ENCODE data around the gene PTGES2.
"Not testable (repeated sequence)": the region's sequence is repeated elsewhere in the genome, so short reads cannot be mapped to it uniquely, and the experiment has no call there.

PTGES2 gene

DNA sequence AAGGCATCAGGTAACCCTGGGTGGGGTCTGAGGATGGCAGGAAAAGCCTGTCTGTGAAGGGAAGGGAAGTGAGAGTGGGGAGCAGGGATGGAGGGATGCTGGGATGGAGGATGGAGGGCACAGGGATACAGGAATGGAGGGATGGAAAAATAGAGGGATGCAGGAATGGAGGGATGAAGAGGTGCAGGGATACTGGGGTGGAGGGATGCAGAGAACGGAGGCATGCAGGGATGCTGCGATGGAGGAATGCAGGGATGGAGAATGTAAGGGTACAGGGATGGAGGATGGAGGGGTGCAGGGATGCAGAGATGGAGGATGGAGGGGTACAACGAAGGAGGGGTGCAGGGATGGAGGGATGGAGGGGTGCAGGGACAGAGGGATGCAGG is 9.1 kb downstream of the PTGES2 start:
- Histone ChIP-seq H3K4me3 (ENCODE audit: low read depth in 1 of 2, low read length in 2 of 2) (no peak overlapping the region), H3K27me3 (ENCODE audit: control insufficient read depth in 1 of 2, insufficient read depth in 2 of 2, low read length in 2 of 2) (no peaks in the 10 kb centered on the region), H3K9me3 (ENCODE audit: control insufficient read depth in 1 of 2, low read length in 2 of 2) (no peaks in the 10 kb centered on the region), H3K27ac (ENCODE audit: low read depth, low read length) (no peak overlapping the region), H3K36me3 (ENCODE audit: control insufficient read depth in 1 of 2, insufficient read depth in 2 of 2, low read length in 2 of 2) (peaks cover 12 to 35% of the 10 kb centered on the region in 2 donors), H3K4me1 (ENCODE audit: control insufficient read depth in 1 of 2, insufficient read depth in 2 of 2, low read length in 2 of 2) (peaks cover 18 to 22% of the 10 kb centered on the region in 2 donors), H3K9ac (ENCODE audit: low read depth in 1 of 2, low read length in 2 of 2) (no peak overlapping the region)

DNA sequence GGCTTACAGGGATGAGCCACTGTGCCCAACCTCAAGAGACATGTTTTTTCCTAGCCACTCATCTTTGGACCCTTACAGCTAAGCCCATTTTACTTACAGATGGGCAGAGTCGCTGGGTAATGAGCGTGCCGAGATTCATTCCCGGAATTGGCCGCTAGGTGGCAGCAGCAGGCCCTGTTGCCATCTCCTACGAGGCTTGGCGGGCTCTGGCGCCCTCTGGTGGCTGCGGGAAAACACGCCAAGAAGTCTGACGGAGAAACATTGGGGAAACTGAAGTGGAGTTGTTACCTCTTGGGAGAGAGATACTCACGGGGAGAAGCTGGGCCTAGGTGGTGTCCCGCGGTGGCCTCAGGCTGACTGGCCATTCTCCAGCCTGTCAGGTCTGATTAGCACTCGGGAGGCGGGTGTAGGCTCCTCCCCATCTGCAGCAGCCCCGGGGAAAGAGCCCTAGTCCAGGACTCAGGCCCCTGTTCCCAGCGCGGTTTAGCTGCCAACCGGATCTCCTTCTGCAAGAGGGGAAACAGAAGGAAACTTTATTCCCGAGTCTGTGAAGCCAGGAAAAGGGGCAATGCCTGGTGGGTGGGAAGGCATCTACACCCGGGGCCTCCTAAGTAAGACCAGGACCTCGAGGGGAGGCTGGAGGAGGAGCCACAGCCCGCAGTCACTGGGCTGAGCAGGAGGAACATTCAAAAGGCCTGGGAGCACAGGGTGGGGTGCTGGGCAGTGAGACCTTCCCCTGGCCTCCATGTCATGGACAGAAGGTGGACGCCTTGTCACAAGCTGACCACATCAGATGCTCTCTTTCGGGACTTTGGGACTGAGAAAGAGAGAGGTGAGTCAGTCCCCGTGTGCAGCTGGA is 9.7 kb downstream of the PTGES2 start:
- no peaks in the 10 kb centered on the region for H3K27me3 ChIP-seq (ENCODE audit: control insufficient read depth in 1 of 2, insufficient read depth in 2 of 2, low read length in 2 of 2)
- H3K27ac ChIP-seq (ENCODE audit: low read depth, low read length): no peak overlapping the region
- H3K36me3 ChIP-seq (ENCODE audit: control insufficient read depth in 1 of 2, insufficient read depth in 2 of 2, low read length in 2 of 2): peaks cover 10 to 32% of the 10 kb centered on the region in 2 donors
- H3K4me3 ChIP-seq (ENCODE audit: low read depth in 1 of 2, low read length in 2 of 2): no peak overlapping the region
- peaks cover 18 to 23% of the 10 kb centered on the region in 2 donors for H3K4me1 ChIP-seq (ENCODE audit: control insufficient read depth in 1 of 2, insufficient read depth in 2 of 2, low read length in 2 of 2)
- no peaks in the 10 kb centered on the region for H3K9me3 ChIP-seq (ENCODE audit: control insufficient read depth in 1 of 2, low read length in 2 of 2)
- no peak overlapping the region for H3K9ac ChIP-seq (ENCODE audit: low read depth in 1 of 2, low read length in 2 of 2)

DNA sequence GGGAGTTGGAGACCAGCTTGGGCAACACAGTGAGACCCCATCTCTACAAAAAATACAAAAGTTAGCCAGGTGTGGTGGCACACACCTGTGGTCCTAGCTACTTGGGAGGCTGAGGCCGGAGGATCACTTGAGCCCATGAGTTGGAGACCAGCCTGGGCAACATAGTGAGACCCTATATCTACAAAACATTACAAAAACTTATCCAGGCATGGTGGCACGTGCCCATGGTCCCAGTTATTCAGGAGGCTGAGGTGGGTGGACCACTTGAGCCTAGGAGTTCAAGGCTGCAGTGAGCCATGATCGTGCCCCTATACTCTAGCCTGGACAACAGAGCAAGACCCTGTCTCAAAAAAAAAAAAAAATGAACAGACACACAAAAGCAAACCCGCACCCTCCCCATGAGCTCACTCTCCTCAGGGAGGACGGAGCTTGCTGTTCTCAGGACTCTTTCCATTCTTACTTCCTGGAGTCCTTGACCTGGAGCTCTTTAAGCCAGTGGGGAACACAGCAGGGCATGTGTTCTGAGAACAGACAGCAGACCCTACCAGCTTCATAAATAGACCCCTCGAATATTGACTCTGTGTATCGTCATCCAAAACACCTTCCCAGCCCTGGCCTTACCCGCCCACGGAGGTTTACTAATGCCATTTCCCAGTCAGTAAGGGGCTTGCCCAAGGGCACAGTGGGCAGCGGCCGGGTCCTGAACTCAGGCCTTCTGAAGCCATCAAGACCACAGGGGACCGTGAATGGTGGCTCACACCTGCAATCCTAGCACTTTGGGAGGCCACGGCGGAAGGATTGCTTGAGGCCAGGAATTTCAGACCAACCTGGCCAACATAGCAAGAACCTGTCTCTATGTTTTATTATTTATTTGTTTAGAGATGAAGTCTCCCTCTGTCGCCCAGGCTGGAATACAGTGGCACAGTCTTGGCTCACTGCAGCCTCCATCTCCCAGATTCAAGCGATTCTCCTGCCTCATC is 11.1 kb downstream of the PTGES2 start:
- Histone ChIP-seq H3K36me3 (ENCODE audit: control insufficient read depth in 1 of 2, insufficient read depth in 2 of 2, low read length in 2 of 2) (peaks cover 8 to 21% of the 10 kb centered on the region in 2 donors), H3K9me3 (ENCODE audit: control insufficient read depth in 1 of 2, low read length in 2 of 2) (no peaks in the 10 kb centered on the region), H3K27ac (ENCODE audit: low read depth, low read length) (peak overlapping the region; percentile 91), H3K9ac (ENCODE audit: low read depth in 1 of 2, low read length in 2 of 2) (peak overlapping the region; percentile 37 to 51), H3K27me3 (ENCODE audit: control insufficient read depth in 1 of 2, insufficient read depth in 2 of 2, low read length in 2 of 2) (no peaks in the 10 kb centered on the region), H3K4me1 (ENCODE audit: control insufficient read depth in 1 of 2, insufficient read depth in 2 of 2, low read length in 2 of 2) (peaks cover 18 to 23% of the 10 kb centered on the region in 2 donors), H3K4me3 (ENCODE audit: low read depth in 1 of 2, low read length in 2 of 2) (no peak overlapping the region)

DNA sequence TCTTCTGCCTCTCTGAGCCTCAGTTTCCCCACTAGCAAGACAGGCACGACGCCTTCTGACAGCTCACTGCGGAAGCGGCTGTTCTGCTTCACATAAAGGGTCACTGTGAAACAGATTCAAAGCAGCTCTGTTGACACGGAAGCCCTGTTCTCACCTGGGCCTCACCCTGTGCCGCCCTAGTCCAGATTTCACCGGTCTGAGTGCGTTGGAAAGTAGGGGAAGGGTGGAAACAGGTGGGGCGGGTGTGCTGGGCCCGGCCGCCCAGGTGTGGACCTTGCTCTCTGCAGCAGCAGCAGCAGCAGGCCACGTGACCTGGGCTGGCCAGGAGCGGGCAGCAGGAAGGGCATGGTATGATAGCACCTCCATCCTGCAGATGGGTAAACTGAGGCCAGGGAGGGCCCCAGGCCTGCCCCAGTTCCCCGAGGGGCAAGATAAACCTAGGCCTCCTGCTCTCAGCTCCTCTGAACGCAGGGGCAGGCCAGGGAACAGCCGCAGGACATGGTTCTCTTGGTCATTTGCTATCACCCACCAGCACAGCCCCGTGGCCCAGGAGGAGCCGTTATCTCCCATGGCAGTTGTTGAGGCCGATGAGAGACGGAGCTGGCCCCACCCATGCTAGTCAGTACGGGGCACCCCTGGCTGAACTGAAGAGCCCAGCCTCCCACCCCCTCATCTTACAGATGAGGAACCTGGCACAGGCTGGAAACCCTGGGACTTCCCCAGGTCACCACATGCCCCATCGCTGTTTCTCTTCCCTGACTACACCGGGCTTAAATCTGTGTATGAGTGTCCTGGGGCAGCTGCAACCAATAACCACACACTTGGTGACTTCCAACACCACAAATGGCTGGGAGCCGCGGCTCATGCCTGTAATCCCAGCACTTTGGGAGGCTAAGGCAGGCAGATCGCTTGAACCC is 12.1 kb downstream of the PTGES2 start:
- Histone ChIP-seq H3K9ac (ENCODE audit: low read depth in 1 of 2, low read length in 2 of 2) (peak overlapping the region; percentile 84 to 96), H3K27me3 (ENCODE audit: control insufficient read depth in 1 of 2, insufficient read depth in 2 of 2, low read length in 2 of 2) (no peaks in the 10 kb centered on the region), H3K36me3 (ENCODE audit: control insufficient read depth in 1 of 2, insufficient read depth in 2 of 2, low read length in 2 of 2) (peaks cover 0 to 13% of the 10 kb centered on the region in 2 donors), H3K9me3 (ENCODE audit: control insufficient read depth in 1 of 2, low read length in 2 of 2) (no peaks in the 10 kb centered on the region), H3K4me1 (ENCODE audit: control insufficient read depth in 1 of 2, insufficient read depth in 2 of 2, low read length in 2 of 2) (peaks cover 18 to 23% of the 10 kb centered on the region in 2 donors), H3K27ac (ENCODE audit: low read depth, low read length) (peak overlapping the region; percentile 91), H3K4me3 (ENCODE audit: low read depth in 1 of 2, low read length in 2 of 2) (peak overlapping the region; percentile 66 to 74)

DNA sequence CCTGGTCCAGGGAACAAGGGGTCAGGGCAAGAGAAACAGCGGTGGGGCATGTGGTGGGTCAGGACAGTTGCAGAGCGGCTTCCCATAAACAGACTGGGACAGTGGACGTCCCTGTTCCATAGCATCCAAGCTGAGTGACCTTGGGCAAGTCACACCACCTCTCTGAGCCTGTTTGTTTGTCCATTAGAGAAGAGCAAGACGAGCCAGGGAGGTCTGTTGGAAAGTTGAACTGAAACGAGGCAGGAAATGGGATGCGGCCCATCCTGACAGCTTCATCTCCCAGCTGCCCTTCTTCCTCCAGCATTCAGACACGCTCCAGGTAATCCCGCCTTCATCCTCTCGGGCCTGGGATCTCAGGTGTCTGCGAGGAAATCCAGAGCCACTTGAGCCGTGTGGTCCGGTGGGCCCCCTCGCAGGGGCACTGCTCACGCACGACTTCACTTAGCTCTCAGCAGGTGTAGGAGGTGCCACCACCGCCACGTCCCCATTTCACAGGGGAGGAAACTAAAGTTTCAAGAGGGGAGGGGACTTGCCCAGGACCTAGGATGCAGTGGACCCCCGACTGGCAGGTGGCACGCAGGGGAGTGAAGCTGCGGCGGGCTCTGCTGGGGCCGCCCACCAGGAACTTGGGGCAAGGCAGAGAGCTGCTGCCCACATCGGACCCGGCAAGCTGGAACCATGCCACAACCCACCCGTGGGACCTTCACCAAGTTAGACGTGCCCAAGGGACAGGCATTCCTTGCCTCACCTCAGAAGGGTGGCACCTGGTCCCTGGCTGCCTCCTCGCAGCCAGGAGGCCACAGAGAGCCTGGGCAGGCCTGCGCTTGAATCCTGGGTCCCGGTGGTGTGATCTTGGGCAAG is 13.0 kb downstream of the PTGES2 start:
- Histone ChIP-seq H3K36me3 (ENCODE audit: control insufficient read depth in 1 of 2, insufficient read depth in 2 of 2, low read length in 2 of 2) (peaks cover 0 to 9% of the 10 kb centered on the region in 2 donors), H3K4me1 (ENCODE audit: control insufficient read depth in 1 of 2, insufficient read depth in 2 of 2, low read length in 2 of 2) (peaks cover 19 to 26% of the 10 kb centered on the region in 2 donors), H3K4me3 (ENCODE audit: low read depth in 1 of 2, low read length in 2 of 2) (peak overlapping the region; percentile 66 to 74), H3K27me3 (ENCODE audit: control insufficient read depth in 1 of 2, insufficient read depth in 2 of 2, low read length in 2 of 2) (no peaks in the 10 kb centered on the region), H3K9ac (ENCODE audit: low read depth in 1 of 2, low read length in 2 of 2) (peak overlapping the region; percentile 84 to 96), H3K27ac (ENCODE audit: low read depth, low read length) (peak overlapping the region; percentile 91), H3K9me3 (ENCODE audit: control insufficient read depth in 1 of 2, low read length in 2 of 2) (no peaks in the 10 kb centered on the region)

DNA sequence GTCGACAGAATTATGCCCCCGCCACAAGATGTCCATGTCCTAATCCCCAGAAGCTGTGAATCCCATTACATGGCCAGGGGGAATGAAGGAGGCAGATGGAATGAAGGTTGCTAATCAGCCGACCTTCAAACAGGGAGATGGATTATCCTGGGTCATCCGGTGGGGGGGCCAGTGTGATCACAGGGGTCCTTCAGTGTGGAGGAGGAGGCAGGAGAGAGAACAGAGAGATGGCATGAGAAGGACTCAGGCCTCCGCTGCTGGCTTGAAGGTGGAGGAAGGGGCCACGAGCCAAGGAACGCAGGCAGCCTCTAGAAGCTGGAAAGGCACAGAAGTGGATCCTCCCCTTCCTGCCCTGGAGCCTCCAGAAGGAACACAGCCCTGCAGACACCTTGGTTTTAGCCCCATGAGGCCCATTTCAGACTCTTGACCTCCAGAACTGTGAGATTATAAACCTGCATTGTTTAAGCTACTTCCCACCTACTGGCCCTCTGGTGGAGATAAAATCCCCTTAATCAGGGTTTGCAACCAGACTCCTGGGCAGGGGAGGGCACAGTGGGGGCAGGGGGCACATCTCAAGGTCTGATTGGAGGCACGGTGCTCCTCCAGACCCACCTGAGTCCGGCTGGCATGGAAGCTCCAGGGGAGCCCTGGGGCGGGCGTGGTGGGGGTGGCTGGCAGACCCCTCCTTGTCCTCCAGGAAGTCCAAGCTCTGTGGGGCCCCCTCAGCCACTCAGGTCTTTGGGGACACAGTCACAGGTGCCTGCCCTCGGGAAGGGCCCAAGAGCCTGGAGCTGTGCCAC is 13.8 kb downstream of the PTGES2 start:
- H3K4me3 ChIP-seq (ENCODE audit: low read depth in 1 of 2, low read length in 2 of 2): peak overlapping the region; percentile 66 to 74
- no peaks in the 10 kb centered on the region for H3K27me3 ChIP-seq (ENCODE audit: control insufficient read depth in 1 of 2, insufficient read depth in 2 of 2, low read length in 2 of 2)
- H3K4me1 ChIP-seq (ENCODE audit: control insufficient read depth in 1 of 2, insufficient read depth in 2 of 2, low read length in 2 of 2): peaks cover 23 to 32% of the 10 kb centered on the region in 2 donors
- H3K9me3 ChIP-seq (ENCODE audit: control insufficient read depth in 1 of 2, low read length in 2 of 2): no peaks in the 10 kb centered on the region
- H3K36me3 ChIP-seq (ENCODE audit: control insufficient read depth in 1 of 2, insufficient read depth in 2 of 2, low read length in 2 of 2): peaks cover 0 to 11% of the 10 kb centered on the region in 2 donors
- peak overlapping the region; percentile 84 to 96 for H3K9ac ChIP-seq (ENCODE audit: low read depth in 1 of 2, low read length in 2 of 2)
- H3K27ac ChIP-seq (ENCODE audit: low read depth, low read length): peak overlapping the region; percentile 91

DNA sequence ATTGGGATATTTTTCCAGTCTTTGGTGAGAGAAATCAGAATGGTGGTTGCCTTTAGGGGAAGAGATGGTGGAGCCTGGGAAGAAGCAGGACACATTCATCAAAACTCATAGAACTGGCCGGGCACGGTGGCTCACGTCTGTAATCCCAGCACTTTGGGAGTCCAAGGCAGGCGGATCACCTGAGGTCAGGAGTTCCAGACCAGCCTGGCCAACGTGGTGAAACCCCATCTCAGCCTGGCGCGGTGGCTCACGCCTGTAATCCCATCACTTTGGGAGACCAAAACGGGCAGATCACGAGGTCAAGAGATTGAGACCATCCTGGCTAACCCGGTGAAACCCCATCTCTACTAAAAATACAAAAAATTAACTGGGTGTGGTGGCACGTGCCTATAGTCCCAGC is 15.8 kb downstream of the PTGES2 start:
- H3K36me3 ChIP-seq (ENCODE audit: control insufficient read depth in 1 of 2, insufficient read depth in 2 of 2, low read length in 2 of 2): peaks cover 12 to 30% of the 10 kb centered on the region in 2 donors
- not testable (repeated sequence) for H3K27ac ChIP-seq (ENCODE audit: low read depth, low read length); H3K9me3 ChIP-seq (ENCODE audit: control insufficient read depth in 1 of 2, low read length in 2 of 2); H3K27me3 ChIP-seq (ENCODE audit: control insufficient read depth in 1 of 2, insufficient read depth in 2 of 2, low read length in 2 of 2)
- H3K4me1 ChIP-seq (ENCODE audit: control insufficient read depth in 1 of 2, insufficient read depth in 2 of 2, low read length in 2 of 2): peaks cover 23 to 27% of the 10 kb centered on the region in 2 donors
- peak overlapping the region; percentile 18 to 28 for H3K9ac ChIP-seq (ENCODE audit: low read depth in 1 of 2, low read length in 2 of 2)
- peak overlapping the region in 1 of 2 donors; percentile 45 for H3K4me3 ChIP-seq (ENCODE audit: low read depth in 1 of 2, low read length in 2 of 2)

DNA sequence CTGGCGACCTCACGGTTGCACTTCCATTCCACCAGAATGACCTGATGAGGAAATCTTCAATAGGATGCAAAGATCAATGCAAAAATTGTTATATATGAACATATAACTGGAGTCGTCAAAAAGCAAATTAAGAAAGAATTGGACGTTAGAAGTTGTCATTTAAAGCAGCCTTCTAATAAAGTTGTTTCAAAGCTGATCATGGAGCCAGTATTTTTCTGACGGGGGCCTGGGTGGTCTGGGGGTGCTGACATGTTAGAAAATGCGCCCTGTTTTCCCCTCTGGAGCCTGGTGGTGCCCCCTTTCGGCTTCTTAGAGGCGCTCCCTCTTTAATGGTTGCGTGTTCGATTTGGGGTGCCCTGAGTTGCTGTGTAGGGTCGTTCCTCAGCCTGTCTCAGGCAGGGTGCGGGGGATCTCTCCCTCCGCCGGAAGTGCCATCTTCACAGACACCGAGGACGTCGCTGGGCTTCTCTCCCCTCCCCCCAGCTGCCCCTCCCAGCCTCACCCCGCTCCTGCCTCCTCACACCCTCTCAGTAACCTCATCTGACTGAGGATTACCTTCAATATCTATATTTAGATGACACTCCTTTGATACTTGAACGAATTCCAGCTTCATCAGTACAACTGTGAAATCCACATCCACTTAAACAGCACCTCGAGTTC is 18.3 kb downstream of the PTGES2 start:
- H3K9ac ChIP-seq (ENCODE audit: low read depth in 1 of 2, low read length in 2 of 2): peak overlapping the region; percentile 44 to 70
- peak overlapping the region; percentile 79 for H3K27ac ChIP-seq (ENCODE audit: low read depth, low read length)
- no peaks in the 10 kb centered on the region for H3K27me3 ChIP-seq (ENCODE audit: control insufficient read depth in 1 of 2, insufficient read depth in 2 of 2, low read length in 2 of 2)
- H3K36me3 ChIP-seq (ENCODE audit: control insufficient read depth in 1 of 2, insufficient read depth in 2 of 2, low read length in 2 of 2): peaks cover 23 to 44% of the 10 kb centered on the region in 2 donors
- H3K4me1 ChIP-seq (ENCODE audit: control insufficient read depth in 1 of 2, insufficient read depth in 2 of 2, low read length in 2 of 2): peaks cover 9 to 17% of the 10 kb centered on the region in 2 donors
- peak overlapping the region; percentile 55 to 61 for H3K4me3 ChIP-seq (ENCODE audit: low read depth in 1 of 2, low read length in 2 of 2)
- H3K9me3 ChIP-seq (ENCODE audit: control insufficient read depth in 1 of 2, low read length in 2 of 2): no peaks in the 10 kb centered on the region

Data from duodenal mucosa (tissue), 2 donors.